GM19035 (cell line): ENCODE data around the gene STK33.
"Not testable (repeated sequence)": the region's sequence is repeated elsewhere in the genome, so short reads cannot be mapped to it uniquely, and the experiment has no call there.

ENCODE experiments used
- ATAC-seq: cut with Tn5 transposase; IDR thresholded peaks from one replicate; pipeline ENCODE4 v1.9.1; 2021; ENCODE audit not compliant: unreplicated experiment

STK33 gene

DNA sequence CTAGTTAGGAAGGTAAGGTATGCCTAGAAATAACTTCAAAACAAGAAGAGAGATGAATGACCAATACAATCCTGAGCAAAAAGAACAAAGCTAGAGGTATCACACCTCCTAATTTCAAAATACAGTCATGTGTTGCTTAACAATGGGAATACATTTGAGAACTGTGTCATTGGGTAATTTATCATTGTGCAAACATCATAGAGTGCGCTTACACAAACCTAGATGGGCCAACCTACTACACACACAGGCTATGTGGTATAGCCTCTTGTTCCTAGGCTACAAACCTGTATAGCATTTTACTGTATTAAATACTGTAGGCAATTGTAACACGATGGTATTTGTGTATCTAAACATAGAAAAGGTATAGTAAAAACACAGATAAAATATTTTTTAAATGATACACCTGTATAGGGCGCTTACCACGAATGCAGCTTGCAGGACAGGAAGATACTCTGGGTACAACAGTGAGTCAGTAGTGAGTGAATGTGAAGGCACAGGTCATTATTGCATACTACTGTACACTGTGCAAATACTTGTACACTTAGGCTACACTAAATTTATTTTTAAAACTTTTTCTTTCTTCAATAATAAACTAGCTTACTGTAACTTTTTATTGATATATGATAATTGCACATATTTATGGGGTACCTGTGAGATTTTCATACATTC, 48.2 kb downstream of the STK33 start:
- no peak for ATAC-seq

DNA sequence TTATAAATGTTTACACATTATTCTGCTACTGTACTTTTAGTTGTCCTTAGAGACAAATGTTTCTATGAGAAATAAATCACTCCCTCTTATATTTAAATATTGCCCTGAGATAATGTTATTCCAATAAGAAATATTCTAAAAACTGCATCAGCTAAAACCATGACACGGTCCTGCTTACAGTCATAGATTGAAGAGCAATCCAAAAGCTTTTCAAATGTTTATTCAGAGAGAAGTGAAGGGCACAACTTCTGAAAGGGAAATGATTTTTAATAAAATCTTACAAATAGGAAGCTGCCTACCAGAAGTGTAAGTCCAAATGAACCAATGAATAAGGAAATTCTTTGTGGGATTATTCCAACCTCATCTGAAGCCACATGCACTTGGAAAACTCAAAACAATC, 49.2 kb downstream of the STK33 start:
- no peak for ATAC-seq

DNA sequence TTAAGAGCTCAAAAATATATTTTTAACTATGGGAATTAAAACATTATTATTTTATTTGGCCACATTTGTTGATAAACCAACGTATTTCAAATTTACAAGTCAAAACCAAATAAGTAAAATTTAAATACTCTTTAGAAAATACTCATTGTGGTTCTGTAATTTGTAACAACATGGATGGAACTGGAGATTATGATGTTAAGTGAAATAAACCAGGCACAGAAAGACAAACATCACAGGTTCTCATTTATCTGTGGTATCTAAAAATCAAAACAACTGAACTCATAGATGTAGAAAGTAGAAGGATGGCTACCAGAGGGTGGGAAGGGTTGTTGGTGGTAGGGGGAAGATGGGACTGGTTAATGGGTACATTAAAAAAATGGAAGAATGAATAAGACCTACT, 50.8 kb downstream of the STK33 start:
- no peak for ATAC-seq

DNA sequence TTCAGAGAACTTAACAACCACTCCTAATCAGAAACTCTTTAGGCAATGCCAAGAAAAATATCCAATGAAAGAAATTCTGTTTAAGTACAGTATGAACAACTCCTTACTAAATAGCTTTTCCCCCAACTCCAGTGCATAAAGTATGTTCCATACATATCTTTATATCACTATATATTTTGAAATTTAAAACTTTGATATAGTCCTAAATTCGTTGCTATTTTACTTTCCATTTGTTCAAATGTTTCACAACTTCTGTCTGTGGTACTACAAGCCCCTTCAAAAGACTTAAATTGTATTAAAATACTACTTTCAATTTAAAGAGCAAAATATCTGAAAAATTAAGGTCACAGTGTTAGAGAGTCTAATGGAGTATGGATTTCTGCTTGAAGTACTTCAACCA, 52.6 kb downstream of the STK33 start:
- no peak for ATAC-seq

- ATAC-seq = peak; percentile 63
These were observed 60.7 kb downstream of the STK33 start for GRCh38 chr11:8533332-8533731.

DNA sequence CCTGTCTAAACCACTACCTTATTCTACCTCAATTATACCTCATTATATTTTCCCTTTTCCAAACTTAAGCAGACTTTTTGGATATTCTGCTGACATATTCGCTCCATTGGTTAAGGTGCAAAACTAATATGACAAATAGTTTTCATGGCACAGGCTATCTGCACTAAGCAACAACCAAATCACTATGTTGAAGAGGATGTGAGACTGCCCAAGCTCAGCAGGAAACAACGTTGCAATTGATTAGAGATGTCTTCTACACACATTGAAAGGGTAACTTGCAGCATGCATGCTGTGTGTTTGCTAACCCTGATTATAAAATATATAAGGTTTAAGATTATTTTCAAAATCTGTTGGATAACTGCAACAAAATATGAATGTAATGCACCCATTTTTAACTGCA, 61.6 kb downstream of the STK33 start:
- peak; percentile 64 for ATAC-seq

DNA sequence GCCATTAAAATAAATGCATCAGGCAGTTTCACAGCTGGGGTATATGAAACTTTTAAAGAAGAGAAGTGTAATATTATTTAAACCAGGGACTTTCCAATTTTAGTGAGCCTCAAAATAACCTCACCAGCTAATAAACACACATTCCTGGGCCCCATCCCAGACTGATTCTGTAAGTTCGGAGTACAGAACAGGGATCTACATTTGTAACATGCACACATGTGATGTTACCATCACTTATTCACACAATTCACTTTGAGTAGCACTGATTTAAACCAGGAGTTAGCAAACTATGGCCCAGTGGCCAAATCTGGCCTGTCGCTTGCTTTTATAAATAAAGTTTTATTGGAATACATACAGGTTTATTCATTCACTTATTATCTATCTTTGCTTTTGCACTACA, 62.0 kb downstream of the STK33 start:
- ATAC-seq = peak; percentile 33

DNA sequence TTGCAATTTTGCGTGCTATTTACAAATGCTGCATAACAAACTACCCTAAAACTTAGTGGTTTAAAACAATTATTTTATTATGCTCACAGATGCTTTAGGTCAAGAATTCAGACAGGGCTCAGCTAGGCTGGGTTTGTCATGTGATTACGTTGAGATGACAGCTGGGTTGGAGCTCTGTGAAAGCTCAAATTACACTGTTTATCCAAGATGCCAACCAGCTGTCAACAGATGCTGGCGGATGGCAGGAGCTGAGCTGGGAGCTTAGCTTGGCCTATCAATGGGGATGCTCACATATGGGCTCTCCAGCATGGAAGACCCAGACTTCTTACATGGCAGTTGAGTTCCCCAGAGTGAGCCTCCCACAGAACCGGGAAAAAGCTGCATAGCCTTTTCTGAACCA, 62.7 kb downstream of the STK33 start:
- no peak for ATAC-seq

- no peak for ATAC-seq
These were observed 66.1 kb downstream of the STK33 start for GRCh38 chr11:8527939-8528338.

DNA sequence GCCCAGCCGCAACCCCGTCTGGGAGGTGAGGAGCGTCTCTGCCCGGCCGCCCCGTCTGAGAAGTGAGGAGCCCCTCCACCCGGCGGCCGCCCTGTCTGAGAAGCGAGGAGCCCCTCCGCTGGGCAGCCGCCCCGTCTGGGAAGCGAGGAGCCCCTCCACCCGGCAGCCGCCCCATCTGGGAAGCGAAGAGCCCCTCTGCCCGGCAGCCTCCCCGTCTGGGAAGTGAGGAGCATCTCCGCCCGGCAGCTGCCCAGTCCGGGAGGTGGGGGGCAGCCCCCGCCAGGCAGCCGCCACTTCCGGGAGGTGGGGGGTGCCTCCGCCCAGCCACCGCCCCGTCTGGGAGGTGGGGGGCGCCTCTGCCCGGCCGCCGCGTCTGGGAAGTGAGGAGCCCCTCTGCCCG, 70.6 kb downstream of the STK33 start:
- no peak for ATAC-seq

DNA sequence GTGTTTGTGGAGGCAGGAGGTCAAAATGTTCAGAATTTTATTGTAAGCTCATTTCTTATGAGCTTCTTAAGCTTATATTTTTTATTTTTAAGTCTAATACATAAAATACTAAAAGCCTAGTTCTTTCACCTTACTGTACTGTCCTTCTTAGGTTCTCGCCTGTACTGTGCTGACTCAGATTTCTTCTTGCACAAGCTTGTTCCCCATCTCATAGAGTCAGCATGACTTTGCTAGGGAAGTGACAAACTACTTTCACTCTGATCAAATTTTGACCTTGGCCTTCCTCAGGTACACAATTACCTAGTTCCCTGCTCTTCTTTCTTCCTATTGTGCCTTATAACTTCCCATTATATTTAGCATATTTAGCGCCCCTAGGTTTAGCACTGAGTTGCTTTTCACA, 81.5 kb downstream of the STK33 start:
- no peak for ATAC-seq

DNA sequence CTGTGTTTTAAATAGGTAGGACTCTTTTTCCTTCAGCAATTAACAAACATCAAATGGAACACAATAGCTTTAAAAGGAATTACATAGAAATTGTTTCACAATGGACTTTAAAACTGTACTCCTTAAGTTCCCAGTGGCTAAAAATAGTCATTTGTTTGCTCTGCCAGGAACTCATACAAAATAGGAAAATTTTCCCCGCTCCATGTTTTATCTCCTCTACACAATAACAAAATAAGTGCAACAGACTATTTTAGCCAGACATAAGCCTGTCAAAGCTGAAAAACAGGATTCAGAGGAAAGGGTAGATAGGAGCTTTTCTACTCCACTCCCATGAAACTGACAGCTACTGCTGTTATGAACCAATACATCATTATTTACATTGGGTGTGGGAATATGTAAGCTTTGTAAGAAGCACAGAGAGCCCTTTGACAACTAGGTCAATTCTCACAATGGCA, 90.1 kb downstream of the STK33 start:
- no peak for ATAC-seq

DNA sequence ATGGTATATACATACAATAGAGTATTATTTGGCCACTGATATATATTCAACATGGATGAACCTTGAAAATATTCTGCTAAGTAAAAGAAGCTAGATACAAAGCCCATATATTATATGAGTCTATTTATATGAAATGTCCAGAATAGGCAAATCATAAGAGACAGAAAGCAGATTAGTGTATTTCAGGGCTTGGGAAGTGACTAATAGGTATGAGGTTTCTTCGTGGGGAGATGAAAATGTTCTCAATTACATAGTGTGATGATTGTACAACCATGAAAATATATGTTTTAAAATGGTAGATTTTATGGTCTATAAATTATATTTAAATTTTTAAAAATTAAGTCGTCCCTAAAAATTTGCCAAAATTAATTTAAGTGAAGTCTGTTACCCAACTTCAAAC, 92.2 kb downstream of the STK33 start:
- ATAC-seq = no peak

GRCh38 chr11:8488395-8488794, 105.6 kb downstream of the STK33 start:
- no peak for ATAC-seq

GRCh38 chr11:8487261-8487660, 106.8 kb downstream of the STK33 start:
- no peak for ATAC-seq

GRCh38 chr11:8484251-8484650, 109.8 kb downstream of the STK33 start:
- ATAC-seq = no peak

DNA sequence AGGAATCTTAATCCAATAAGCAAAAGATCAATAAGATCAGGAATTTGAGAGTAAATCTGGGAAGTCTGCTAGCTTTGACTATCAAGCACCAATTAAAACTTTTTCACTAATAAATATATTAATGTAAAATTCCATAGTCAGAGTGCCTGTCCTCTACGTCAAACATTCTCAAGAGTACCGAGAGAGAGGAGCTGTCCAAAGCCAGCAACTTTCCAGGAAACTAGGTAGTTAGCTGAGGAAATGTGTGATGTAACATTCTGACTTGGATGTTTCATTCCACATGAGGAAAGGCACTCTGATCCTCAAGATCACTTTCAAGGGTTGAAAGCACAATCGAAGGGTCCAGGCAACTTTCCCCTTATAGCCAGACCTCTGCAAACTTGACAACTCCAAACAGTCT, 113.2 kb downstream of the STK33 start:
- ATAC-seq = no peak

GRCh38 chr11:8477680-8478079, 116.3 kb downstream of the STK33 start:
- peak; percentile 86 for ATAC-seq

GRCh38 chr11:8477151-8477550, 116.9 kb downstream of the STK33 start:
- ATAC-seq = no peak

- ATAC-seq = not testable (repeated sequence)
These were observed 126.2 kb downstream of the STK33 start for GRCh38 chr11:8467806-8468205.

GRCh38 chr11:8467356-8467755, 126.7 kb downstream of the STK33 start:
- not testable (repeated sequence) for ATAC-seq

- not testable (repeated sequence) for ATAC-seq
These were observed 127.1 kb downstream of the STK33 start for GRCh38 chr11:8466884-8467283.

- ATAC-seq = no peak
These were observed 134.2 kb downstream of the STK33 start for GRCh38 chr11:8459711-8460399.
